HS-5 (cell line): ENCODE measurements around the gene AK2.
"Not testable (repeated sequence)": the region's sequence is repeated elsewhere in the genome, so short reads cannot be mapped to it uniquely, and the experiment has no call there.

Experiments
- DNase-seq: peaks from one replicate; pipeline ENCODE4 v3.0.0-alpha.2; 2012; ENCODE audit warnings: low read depth

AK2 gene

GRCh38 chr1:32998997-32999396 lies 37.7 kb downstream of the AK2 start:
- no peak for DNase-seq

- DNase-seq, result no peak
Observed at GRCh38 chr1:32998064-32998463, 38.6 kb downstream of the AK2 start.

- DNase-seq, result peak; percentile 83
Observed at GRCh38 chr1:32997381-32997891, 39.2 kb downstream of the AK2 start.

- not testable (repeated sequence) for DNase-seq
Observed at GRCh38 chr1:32993324-32993636, 43.4 kb downstream of the AK2 start.

- peak; percentile 84 for DNase-seq
Observed at GRCh38 chr1:32992489-32993323, 44.0 kb downstream of the AK2 start.

GRCh38 chr1:32991819-32992488 lies 44.7 kb downstream of the AK2 start:
- no peak for DNase-seq

- no peak for DNase-seq
Observed at GRCh38 chr1:32991386-32991785, 45.3 kb downstream of the AK2 start.

- DNase-seq, result no peak
Observed at GRCh38 chr1:32990887-32991286, 45.8 kb downstream of the AK2 start.

GRCh38 chr1:32989160-32990050 lies 47.3 kb downstream of the AK2 start:
- peak; percentile 89 for DNase-seq

- no peak for DNase-seq
Observed at GRCh38 chr1:32988665-32989064, 48.0 kb downstream of the AK2 start.

GRCh38 chr1:32985226-32985625 lies 51.5 kb downstream of the AK2 start:
- DNase-seq, result no peak

- no peak for DNase-seq
Observed at GRCh38 chr1:32984455-32985171, 52.1 kb downstream of the AK2 start.

- no peak for DNase-seq
Observed at GRCh38 chr1:32984090-32984454, 52.6 kb downstream of the AK2 start.

- no peak for DNase-seq
Observed at GRCh38 chr1:32983020-32983419, 53.7 kb downstream of the AK2 start.

- DNase-seq, result peak; percentile 73
Observed at GRCh38 chr1:32981003-32981901, 55.4 kb downstream of the AK2 start.

GRCh38 chr1:32980080-32980479 lies 56.6 kb downstream of the AK2 start:
- DNase-seq, result no peak

- no peak for DNase-seq
Observed at GRCh38 chr1:32978854-32979253, 57.8 kb downstream of the AK2 start.

- DNase-seq, result no peak
Observed at GRCh38 chr1:32977546-32978087, 59.1 kb downstream of the AK2 start.

- DNase-seq, result not testable (repeated sequence)
Observed at GRCh38 chr1:32975055-32975454, 61.6 kb downstream of the AK2 start.

- not testable (repeated sequence) for DNase-seq
Observed at GRCh38 chr1:32973458-32973857, 63.2 kb downstream of the AK2 start.
